GM12878 (cell line): ENCODE results near the gene TWF1. TPM values are rescaled to one million over a fixed set of nuclear protein-coding genes. Genes with fewer than 3 reads are reported as not detected.

ENCODE experiments used
- ATAC-seq: fragments of 200-7000 bp; cut with Tn5 transposase; 3 replicates; pipeline ENCODE4 v1.9.1; 2020; ENCODE audit warnings: mild to moderate bottlenecking, moderate library complexity
- BruUV-seq: library from RNA; stranded (reverse); fragments of 400-500 nt; replicated peaks from 2 replicates; lab custom pipeline; 2021; lab: Mats Ljungman, UMichigan
- CTCF ChIA-PET: fragments of 300-600 bp; sonication (Branson Sonifier 250); formaldehyde crosslinking; extraction: SDS; loops from one replicate; lab custom pipeline; 2021; ENCODE audit warnings: inconsistent platforms; lab: Yijun Ruan, JAX
- POLR2A ChIA-PET: fragments of 350-600 bp; formaldehyde crosslinking; extraction: SDS; loops from one replicate; lab custom pipeline; 2021; ENCODE audit warnings: inconsistent platforms; lab: Charles Lee
- RAD21 ChIA-PET: fragments of 300-600 bp; sonication (Branson Sonifier 250); formaldehyde crosslinking; loops from one replicate; lab custom pipeline; 2023; ENCODE audit warnings: antibody characterized with exemption; ENCODE audit not compliant: unreplicated experiment; lab: Charles Lee
- SMC1A ChIA-PET: fragments of 300-600 bp; sonication (Branson Sonifier 250); formaldehyde crosslinking; loops from one replicate; lab custom pipeline; 2023; ENCODE audit not compliant: unreplicated experiment, uncharacterized antibody; lab: Charles Lee
- DNase-seq: peaks from one replicate; pipeline ENCODE4 v3.0.0-alpha.2; 2011; ENCODE audit warnings: low read depth, low spot score
- FAIRE-seq: peaks from 3 replicates; lab custom pipeline; 2011; peaks lifted over from hg19 to GRCh38; lab: Jason Lieb, UNC
- H2AFZ ChIP-seq: 2 replicates; pipeline ENCODE4 v1.6.0; 2011; ENCODE audit warnings: low read depth, low read length, control low read depth; ENCODE audit not compliant: control insufficient read depth
- H3K27ac ChIP-seq: 2 replicates; pipeline ENCODE4 v1.5.1; 2011; ENCODE audit warnings: control low read depth; ENCODE audit not compliant: control insufficient read depth, insufficient read depth
- H3K27me3 ChIP-seq, 2 experiments: replicated peaks in 1 of 2; 2 replicates each; pipeline versions ENCODE4 v1.6.0 to v1.6.1; 2011; ENCODE audit warnings: low read length in 1 of 2; ENCODE audit not compliant: control insufficient read depth in 2 of 2, insufficient read depth in 2 of 2
- H3K36me3 ChIP-seq, 2 experiments: 2 replicates each; pipeline ENCODE4 v1.5.1; 2011; ENCODE audit warnings: low read length in 1 of 2; ENCODE audit not compliant: control insufficient read depth in 2 of 2, insufficient read depth in 2 of 2
- H3K4me1 ChIP-seq: 2 replicates; pipeline ENCODE4 v1.6.1; 2011; ENCODE audit warnings: mild to moderate bottlenecking, low read length, moderate library complexity, mixed read lengths; ENCODE audit not compliant: control insufficient read depth, insufficient read depth
- H3K4me2 ChIP-seq: 2 replicates; pipeline ENCODE4 v1.6.0; 2011; ENCODE audit warnings: control low read depth; ENCODE audit not compliant: control insufficient read depth, insufficient read depth
- H3K4me3 ChIP-seq: fragments of 200-600 bp; sonication (generic); 2 replicates; pipeline ENCODE4 v1.5.1; 2016
- H3K79me2 ChIP-seq: 2 replicates; pipeline ENCODE4 v1.6.0; 2011; ENCODE audit warnings: low read length; ENCODE audit not compliant: control insufficient read depth, insufficient read depth
- H3K9ac ChIP-seq: 2 replicates; pipeline ENCODE4 v1.8.0; 2011; ENCODE audit warnings: low read length, control low read depth, mixed read lengths; ENCODE audit not compliant: control insufficient read depth, insufficient read depth
- H3K9me3 ChIP-seq: replicated peaks from 3 replicates; pipeline ENCODE4 v1.5.1; 2011; ENCODE audit warnings: mild to moderate bottlenecking, low read length; ENCODE audit not compliant: control insufficient read depth, insufficient read depth
- H4K20me1 ChIP-seq: 2 replicates; pipeline ENCODE4 v1.6.0; 2011; ENCODE audit not compliant: control insufficient read depth, insufficient read depth
- BCL3 ChIP-seq: IDR thresholded peaks from 2 replicates; pipeline ENCODE4 v1.6.1; 2011; ENCODE audit warnings: borderline replicate concordance, low read depth, mild to moderate bottlenecking, moderate library complexity, low read length; ENCODE audit not compliant: insufficient read depth, poor library complexity, severe bottlenecking
- MTA3 ChIP-seq: IDR thresholded peaks from 2 replicates; pipeline ENCODE4 v1.6.1; 2012; ENCODE audit warnings: low read length, inconsistent platforms, borderline replicate concordance
- PKNOX1 ChIP-seq: fragments of 450-650 bp; IDR thresholded peaks from 2 replicates; pipeline ENCODE4 v1.6.1; 2016; ENCODE audit warnings: mild to moderate bottlenecking
- PRDM15 ChIP-seq: fragments of 450-650 bp; formaldehyde crosslinking; IDR thresholded peaks from 2 replicates; pipeline ENCODE4 v1.4.0; 2020; ENCODE audit warnings: mild to moderate bottlenecking, moderate library complexity
- RBBP5 ChIP-seq: fragments of 200-600 bp; sonication (generic); conservative IDR thresholded peaks from 2 replicates; pipeline ENCODE4 v1.6.1; 2016
- WGBS: methylation state at CpG from one replicate; pipeline ENCODE4 v1.1.6; 2016; ENCODE audit warnings: low lambda C conversion rate; ENCODE audit not compliant: insufficient replicate concordance, insufficient coverage; ENCODE audit errors: missing lambda C conversion rate; 5-methylcytosine and 5-hydroxymethylcytosine counted together
- in situ Hi-C: fragments of 300-500 bp; cut with MboI; formaldehyde crosslinking; loops from 9 replicates; pipeline ENCODE4 v1.14.3; 2018; ENCODE audit warnings: mixed read lengths
- intact Hi-C: fragments of 100-400 bp; cut with micrococcal nuclease; formaldehyde crosslinking; loops from one replicate; pipeline ENCODE4 v1.14.2; 2022; ENCODE audit not compliant: unreplicated experiment
- polyA plus RNA-seq, 11 experiments: library from polyadenylated mRNA; depleted of rRNA in 4 of 11; unstranded in 6 of 11; stranded (reverse) in 5 of 11; fragments of >200 nt; fragmentation: Nextera tagmentation in 4 of 11; fragmentation: Illumina TruSeq in 1 of 11; extraction: Ambion mirVana in 4 of 11; extraction: Trizol in 1 of 11; gene quantifications; 1 replicate in 1 of 11; 2 replicates in 10 of 11; pipeline versions ENCODE4 v1.2.1 to v1.2.3, GENCODE V29; 2011 to 2016; ENCODE audit warnings: inconsistent platforms in 2 of 11, missing spikeins in 2 of 11, low read depth in 1 of 11
- total RNA-seq, 4 experiments: library from RNA; depleted of rRNA in 3 of 4; stranded (reverse); fragments of >200 nt in 3 of 4; fragmentation: Illumina TruSeq in 1 of 4; extraction: Trizol in 1 of 4; gene quantifications; 2 replicates each; pipeline versions ENCODE4 v1.2.1 to v1.2.3, GENCODE V29; 2013 to 2021

The TWF1 gene
- total and polyA plus RNA-seq, 10 of the 15 experiments (the other 5 are each of a cell fraction or from before 2014, with no cell fraction given) = 8.7 to 23.5 (median 18.4) TPM

GRCh38 chr12:43835656-43836474 lies 29.7 kb upstream of the TWF1 start, which contains the start of gene TMEM117 (continued):
- TF ChIP-seq MTA3 = no peak
- no peak for TF ChIP-seq RBBP5
- no peak for TF ChIP-seq PRDM15

GRCh38 chr12:43835264-43835655 lies 29.1 kb upstream of the TWF1 start:
- POLR2A ChIA-PET = interaction anchor here (1.3 kb wide), 1 partner anchor 30 kb away, joined by 9 read pairs; the partner anchor contains the start of gene TWF1
- no peak for DNase-seq
- no peak overlapping the region; the same call in 1 of the 2 replicates for H3K27ac ChIP-seq

More at GRCh38 chr12:43835264-43835655, 29.1 kb upstream of the TWF1 start:
- Histone ChIP-seq H3K36me3 (no peaks in the 10 kb centered on the region), H3K9ac (peak overlapping the region; percentile 77; the same call in 1 of the 2 replicates), H3K27me3 (no peaks in the 10 kb centered on the region), H2AFZ (peak overlapping the region; percentile 89), H3K4me1 (peaks cover 4% of the 10 kb centered on the region; the same call in 1 of the 2 replicates), H3K4me2 (peak overlapping the region; percentile 90), H4K20me1 (no peaks in the 10 kb centered on the region), H3K9me3 (no peaks in the 10 kb centered on the region), H3K4me3 (peak overlapping the region; percentile 79; the same call in 1 of the 2 replicates), H3K79me2 (no peaks in the 10 kb centered on the region; the same call in none of the 2 replicates)
- in situ Hi-C loops (no loop called here), intact Hi-C loops (no loop called here)
- SMC1A ChIA-PET = interaction anchor here (0.9 to 1.3 kb wide), 2 partner anchors 17 to 32 kb away, joined by 3 read pairs; no protein-coding TSS in a partner anchor
- TF ChIP-seq PKNOX1 (no peak), BCL3 (peak; percentile 95)
- RAD21 ChIA-PET = no interaction called here
- WGBS = 18% methylated on average over 6 of the region's 6 CpGs
- no TSS peak for BruUV-seq
- ATAC-seq = peak; percentile 13
- no peak for FAIRE-seq
- CTCF ChIA-PET = interaction anchor here (0.9 to 2.2 kb wide), 4 partner anchors 21 to 47 kb away, joined by 3 to 9 read pairs (median 3); no protein-coding TSS in a partner anchor
